T-helper 9 cell (primary cell): ENCODE data around the gene DRAP1.

Experiments
- DNase-seq: peaks from one replicate; pipeline ENCODE4 v3.0.0-alpha.2; 2020
- total RNA-seq, 2 donors: gene quantifications; one replicate each; lab custom pipeline; 2026; lab: John Stamatoyannopoulos, UW

DRAP1 gene, protein sequence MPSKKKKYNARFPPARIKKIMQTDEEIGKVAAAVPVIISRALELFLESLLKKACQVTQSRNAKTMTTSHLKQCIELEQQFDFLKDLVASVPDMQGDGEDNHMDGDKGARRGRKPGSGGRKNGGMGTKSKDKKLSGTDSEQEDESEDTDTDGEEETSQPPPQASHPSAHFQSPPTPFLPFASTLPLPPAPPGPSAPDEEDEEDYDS
- 59.9 to 83.7 reads per million in 2 donors for total RNA-seq

DNA sequence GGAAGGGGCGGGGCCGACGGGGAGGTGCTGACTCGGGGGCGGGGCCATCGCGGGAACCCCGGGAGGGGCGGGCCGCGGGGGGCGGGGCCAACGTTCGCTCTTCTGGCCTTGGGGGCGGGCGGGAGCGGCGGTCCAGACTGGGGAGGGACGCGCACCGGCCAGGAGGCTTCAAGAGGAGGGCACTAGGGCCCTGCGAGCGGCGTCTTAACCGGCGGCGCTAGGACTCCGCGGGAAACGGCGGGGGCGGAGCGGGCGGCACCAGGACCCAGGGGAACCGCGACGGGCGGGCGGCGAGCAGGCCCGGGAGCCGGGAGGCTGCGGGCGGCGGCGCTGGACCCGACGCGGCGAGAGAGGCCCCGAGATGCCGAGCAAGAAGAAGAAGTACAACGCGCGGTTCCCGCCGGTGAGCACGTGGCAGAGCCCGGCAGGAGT, at the start of gene DRAP1:
TSS of gene DRAP1 (plus strand) at position 286 of the 432 bp plus-strand sequence. CDS start at position 362, 76 bp downstream.
- peak; percentile 100 for DNase-seq

DNA sequence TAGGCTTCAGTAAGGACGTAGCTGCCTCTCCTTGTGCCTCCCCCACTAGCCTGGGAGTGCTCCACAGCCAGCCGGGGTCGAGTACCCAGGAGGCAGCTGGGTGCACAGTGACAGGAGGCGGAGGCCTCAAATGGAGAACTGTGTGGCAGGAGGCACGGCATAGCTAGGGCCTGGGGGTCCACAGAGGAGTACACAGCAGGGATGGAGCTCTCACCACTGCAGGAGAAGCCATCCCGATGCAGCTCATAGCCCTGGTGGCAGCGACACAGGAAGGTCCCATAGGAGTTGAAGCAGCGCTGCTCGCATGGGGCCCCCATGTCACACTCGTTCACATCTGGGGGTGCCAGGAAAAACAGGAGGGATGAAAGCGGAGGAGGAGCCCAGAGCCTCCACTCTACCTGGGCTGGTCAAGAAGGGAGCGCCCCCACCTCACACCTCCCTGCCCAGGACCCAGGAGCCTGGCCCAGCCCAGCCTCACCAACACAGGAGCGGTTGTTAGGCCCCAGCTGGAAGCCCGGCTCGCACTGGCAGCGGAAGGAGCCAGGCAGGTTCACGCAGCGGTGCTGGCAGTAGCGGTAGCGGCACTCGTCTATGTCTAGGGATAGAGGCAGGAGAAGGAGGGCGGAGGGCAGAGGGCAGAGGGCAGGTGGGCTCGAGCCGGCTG, 49.5 kb upstream of the DRAP1 start:
- no peak for DNase-seq

DNA sequence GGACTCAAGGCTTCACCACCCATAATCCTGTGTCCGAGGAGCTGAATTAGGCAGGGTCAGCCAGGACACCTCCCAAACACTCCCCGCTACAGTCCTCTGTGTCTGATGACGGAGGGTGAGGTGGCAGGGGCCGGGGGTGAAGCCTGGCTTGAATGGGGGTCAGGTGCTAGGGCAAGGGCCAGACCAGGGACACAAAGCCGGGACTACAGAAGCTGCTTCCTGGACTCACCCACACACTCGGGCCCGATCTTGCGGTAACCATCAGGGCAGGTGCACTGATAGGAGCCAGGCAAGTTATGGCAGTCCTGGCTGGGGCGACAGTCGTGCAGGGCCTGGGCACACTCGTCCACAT, 48.9 kb upstream of the DRAP1 start:
- DNase-seq, result no peak

DNA sequence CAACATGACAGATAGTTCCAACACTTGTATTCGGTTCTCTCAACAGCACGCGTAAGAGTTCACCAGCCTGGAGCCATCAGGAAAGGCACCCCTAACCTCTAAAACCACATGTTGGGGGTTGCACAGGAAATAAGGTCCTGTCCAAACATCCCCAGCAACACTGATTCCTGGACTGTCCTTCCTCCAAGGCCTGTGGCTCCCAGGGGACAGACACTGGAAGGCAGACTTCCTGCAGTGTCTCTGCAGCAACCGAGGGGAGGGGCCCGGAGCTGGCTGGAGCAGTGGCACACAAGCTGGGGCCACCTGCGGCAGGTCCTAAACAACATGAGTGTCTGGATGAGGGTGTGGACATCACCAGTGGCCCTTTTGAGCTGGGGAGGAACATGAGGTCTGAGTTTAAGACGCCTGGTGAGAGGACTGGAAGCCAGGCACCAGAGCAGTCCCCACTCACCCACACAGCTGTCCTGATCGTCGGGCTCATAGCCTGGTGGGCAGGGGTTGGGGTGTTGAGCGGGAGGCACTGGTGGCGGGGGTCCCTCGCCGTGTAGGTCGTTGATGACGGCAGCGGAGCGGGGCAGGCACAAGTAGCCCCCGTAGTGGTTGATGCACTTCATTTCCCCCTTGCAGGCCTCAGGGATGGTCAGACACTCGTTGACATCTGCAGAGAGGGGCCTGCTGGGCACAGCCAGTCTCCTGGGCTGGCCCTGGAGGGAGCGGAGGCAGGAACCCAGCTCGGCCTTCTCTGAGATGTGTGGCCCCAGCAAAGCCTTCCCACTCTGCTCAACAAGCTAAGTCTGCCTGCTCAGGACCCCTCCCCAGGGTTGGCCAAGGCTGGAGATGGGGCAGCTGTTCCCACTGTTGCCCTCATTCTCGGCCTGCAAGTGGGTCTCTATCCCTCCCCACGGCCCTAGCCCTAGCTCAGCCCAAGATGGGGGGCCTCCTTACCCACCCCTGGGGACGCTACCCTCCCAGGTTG, 48.2 kb upstream of the DRAP1 start:
- DNase-seq, result no peak

DNA sequence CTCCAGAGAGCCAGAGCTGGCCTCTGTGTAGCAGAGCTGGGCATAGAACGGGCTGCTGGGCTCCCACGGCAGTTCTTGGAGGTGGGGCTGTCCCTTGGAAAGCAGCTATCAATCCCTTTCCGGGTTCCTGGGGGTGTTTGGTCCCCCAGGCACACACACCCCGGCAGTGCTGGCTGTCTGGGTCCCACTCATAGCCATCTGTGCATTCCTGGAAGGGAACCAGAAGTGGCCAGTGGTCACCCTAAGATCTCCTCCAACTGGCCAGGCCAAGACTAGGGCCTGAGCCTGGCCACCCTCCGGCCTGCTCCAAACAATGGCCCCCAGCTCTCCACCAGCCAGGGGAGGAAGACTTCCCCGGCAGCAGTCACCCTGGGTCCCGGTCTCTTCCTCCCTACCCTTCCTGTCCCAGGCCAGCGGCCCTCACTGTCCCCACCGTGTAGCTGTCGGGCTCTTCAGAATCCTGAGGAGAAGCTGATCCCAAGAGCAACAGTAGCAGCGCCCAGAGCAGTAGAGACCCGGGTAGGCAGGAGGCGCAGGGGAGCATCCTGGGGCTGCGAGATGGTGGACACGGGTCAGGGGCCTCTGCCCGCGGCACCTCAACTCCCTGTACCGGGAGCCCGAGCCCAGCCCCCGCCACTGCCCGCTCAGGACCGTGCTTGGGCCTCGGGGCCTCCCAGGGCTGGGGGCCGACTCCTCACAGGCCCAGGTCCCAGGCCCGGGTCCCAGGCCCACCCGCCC, 47.2 kb upstream of the DRAP1 start:
- no peak for DNase-seq

DNA sequence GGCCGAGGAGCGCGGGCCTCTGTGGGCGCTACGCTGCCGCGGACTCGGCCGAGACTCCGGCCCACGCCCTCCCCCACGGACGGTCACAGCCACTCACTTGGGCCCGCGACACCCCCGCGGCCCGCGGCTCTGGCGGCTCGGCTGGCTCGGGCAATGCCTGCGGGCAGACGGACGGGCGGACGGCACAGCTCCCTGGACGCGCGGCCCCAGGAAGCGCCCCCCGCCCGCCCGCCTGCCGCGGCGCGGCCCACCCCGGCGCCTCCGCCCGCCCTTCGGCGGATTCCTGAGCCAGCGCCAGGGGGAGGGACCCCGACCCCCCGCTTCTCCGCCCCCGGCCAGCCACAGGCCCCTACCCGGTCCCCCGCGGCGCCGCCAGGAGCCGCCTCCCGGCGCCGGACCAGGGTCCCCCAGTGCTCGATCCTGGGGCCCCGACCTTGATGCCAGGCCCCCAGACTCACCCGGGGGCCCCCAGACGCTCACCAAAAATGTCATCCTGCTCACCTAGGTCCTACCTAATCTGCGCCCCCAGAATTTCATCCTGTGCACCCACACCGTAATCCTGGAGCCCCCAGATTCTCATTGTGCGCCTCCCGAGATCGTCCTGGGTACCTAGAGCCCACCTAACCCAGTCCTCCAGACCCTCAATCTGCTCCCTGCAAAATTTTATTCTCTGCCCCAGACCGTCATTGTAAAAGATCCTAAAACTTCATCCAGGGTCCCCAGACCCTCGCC, 46.5 kb upstream of the DRAP1 start, which contains the start of gene EFEMP2:
TSS of gene EFEMP2 (minus strand) at position 215 of the 732 bp plus-strand sequence. CDS start 446 bp downstream, outside the sequence.
- no peak for DNase-seq

DNA sequence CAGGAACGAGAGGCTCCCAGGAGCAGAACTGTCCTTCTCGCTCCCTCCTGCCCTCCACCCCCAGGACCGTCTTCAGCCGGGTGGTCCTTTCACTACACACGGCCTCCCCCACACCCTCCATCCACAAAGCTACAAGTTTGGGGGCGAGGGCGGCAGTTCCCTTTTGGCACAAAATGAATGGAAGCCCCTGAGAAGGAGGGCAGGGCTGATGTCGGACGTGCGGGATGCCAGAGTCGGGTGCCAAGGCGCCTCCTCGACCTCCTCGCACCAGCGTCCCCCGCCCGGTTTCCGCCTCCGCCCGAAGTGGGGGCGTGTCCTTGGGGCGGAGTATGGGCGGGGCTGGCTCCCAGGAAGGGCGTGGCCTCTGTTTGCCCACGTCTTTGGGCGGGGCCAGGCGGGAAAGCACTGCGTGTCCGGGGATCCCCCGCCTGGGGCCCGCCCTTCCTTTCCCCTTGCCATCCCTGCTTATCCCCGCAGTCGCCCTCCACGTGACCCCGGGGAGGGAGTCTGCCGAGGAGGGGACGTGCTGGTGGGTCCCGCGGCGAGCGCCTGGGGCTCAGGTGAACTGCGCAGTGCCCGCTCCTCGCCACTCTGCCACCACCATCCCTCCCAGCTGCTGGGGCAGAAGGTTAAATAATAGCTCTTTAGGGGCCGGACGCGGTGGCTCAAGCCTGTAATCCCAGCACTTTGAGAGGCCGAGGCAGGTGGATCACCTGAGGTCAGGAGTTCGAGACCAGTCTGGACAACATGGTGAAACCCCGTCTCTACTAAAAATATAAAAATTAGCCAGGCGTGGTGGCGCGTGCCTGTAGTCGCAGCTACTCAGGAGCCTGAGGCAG, 45.7 kb upstream of the DRAP1 start:
- peak; percentile 97 for DNase-seq

DNA sequence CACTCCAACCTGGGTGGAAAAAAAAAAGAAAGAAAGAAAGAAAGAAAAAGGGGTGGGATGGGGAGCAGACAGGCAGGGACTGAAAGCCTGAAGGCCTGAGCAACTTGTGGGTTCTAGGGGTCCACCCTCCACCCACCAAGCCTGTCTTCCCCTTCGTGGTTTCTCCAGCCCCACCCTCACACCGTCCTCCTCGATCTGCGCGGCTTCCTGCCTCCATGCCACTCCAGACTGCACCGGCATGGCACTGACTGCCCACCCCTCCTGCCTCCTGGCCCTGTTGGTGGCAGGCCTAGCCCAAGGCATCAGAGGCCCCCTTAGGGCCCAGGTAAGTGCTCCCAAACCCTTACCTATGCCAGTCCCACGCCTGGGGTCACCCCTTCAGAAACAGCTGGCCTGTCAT, 39.6 kb upstream of the DRAP1 start, which contains the start of gene CTSW:
TSS of gene CTSW (plus strand) at position 221 of the 400 bp plus-strand sequence. CDS start at position 239, 18 bp downstream.
- DNase-seq, result peak; percentile 31

DNA sequence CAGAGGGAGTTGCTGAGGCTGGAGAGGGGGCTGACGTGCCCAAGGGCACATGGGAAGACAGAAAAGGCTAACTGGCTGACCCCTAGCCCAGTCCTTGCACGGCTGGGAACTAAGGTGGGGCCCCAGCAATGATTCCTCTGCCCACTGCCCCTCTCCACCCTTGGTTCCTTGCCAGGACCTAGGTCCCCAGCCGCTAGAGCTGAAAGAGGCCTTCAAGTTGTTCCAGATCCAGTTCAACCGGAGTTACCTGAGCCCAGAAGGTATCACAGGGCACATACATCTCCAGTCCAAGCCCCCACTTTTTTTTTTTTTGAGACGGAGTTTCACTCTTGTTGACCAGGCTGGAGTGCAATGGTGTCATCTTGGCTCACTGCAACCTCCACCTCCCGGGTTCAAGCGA, 39.2 kb upstream of the DRAP1 start:
- no peak for DNase-seq

DNA sequence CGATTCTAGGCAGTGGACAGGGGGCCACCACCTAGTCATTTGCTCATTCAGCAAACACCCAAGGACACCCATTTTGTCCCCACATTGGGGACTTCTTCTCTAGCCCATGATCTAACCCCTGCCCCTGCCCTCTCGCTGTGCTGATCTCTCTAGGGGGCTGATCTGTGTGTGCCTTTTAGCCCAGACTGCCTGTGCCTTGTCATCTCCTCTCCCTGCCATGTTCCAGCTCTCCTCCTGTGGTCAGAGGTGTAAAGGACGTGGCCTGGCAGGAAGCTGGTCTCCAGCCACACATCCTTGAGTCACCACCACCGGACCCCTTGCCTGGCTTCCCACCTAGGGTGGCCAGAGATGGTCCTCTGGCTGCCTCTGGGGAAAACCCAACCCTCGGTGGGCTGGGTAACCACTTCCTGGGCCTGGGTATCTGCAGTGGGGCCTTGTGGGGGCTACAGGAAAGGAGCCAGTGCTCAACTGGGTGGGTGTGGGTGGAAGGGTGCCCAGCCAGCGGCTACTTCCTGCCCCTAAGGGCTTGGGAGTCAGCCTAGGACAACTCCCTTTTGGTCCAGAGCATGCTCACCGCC, 38.3 kb upstream of the DRAP1 start:
- DNase-seq, result no peak

DNA sequence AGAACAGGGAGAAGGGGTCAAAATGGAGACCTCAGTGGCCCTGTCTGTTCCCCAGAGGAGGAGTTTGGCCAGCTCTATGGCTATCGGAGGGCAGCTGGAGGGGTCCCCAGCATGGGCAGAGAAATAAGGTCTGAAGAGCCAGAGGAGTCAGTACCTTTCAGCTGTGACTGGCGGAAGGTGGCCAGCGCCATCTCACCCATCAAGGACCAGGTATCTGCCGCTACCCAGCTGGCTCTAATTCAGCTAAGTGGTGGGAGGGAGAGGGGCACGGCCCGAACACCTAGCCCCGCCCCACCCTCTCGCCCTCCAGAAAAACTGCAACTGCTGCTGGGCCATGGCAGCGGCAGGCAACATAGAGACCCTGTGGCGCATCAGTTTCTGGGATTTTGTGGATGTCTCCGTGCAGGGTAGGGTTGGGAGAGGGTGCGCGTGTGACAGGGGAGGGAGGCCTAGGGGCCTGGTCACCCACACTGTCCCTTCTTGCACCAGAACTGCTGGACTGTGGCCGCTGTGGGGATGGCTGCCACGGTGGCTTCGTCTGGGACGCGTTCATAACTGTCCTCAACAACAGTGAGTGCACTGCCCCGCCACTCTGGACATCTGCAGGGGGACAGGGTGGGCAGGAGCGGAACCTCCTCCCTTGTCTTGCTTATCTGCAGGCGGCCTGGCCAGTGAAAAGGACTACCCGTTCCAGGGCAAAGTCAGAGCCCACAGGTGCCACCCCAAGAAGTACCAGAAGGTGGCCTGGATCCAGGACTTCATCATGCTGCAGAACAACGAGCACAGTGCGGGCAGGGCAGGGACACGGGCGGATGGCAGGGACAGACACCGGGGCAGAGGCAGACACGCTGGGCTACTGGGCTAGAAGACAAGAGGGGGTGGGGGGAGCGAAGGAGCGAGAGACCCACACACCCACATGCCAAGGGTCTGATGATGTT, 36.8 kb upstream of the DRAP1 start:
- no peak for DNase-seq

DNA sequence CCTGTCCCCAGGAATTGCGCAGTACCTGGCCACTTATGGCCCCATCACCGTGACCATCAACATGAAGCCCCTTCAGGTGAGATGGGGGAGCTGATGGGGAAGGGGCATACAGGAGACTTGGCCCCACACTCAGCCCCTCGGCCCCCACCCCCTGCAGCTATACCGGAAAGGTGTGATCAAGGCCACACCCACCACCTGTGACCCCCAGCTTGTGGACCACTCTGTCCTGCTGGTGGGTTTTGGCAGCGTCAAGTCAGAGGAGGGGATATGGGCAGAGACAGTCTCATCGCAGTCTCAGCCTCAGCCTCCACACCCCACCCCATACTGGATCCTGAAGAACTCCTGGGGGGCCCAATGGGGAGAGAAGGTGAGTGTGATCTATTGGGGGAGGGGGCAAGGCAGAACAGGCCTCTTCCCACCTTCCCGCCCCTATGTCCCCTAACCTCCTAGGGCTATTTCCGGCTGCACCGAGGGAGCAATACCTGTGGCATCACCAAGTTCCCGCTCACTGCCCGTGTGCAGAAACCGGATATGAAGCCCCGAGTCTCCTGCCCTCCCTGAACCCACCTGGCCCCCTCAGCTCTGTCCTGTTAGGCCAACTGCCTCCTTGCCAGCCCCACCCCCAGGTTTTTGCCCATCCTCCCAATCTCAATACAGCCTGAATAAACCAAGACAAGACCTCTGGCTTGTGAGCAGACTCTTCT, 36.0 kb upstream of the DRAP1 start:
- no peak for DNase-seq

DNA sequence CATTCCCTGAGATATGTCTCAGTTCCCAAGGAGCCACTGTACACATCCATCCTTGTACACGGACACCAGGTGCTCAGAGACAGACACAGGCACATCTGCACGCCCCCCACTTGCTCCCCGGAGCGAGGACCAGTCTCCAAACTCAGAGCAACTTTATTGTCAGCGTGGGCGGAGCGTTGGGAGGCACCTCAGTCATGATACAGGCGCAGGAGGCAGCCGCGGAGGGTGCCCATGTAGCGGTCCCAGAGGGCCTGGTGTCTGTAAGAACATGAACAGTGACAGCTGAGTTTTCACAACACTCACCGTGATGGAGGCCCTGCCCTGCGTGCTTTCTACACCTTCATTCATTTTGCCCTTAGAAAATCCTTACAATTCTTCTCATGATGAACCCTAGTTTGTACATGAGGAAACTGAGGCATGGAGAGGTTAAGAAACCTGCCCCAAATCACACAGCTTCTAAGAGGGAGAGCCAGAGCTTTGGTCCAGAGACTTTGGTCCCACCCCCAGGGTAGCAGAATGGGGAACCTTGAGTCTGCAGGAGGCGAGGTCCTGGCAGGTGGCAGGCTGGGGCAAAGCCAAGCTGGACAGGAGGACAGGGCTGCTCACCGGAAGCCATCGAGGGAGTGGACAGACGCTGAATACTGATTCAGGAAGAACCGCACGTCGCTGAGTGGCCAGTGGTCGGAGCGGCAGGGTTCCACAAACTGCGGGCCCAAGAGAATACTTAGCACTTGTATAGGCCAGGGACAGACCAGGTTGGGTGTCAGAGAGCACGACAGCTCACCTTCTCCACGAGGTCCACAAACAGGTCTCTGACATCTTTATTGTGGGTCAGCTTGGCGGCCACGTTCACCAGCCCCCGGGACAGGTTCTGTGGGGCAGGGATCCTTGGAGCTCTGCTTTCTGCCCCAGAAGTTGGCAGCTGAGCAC, 35.2 kb upstream of the DRAP1 start:
- no peak for DNase-seq

DNA sequence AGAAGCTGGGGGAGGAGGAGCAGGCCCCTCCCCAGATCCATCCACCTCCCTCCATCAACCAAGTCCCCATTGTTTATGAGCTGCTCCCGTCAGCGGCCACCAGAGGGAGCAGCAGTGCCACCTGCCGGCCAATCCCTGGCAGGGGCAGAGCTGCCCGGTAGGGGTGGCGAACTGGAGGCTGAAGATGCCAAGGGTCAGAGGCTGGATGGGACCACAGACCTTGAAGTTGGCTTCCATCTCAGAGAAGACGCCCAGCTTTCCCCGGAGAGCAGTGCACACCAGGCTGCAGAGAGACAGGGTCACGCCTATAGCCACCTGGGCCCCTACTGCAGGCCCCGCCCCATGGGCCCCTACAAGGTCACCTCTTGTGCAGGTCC, 34.5 kb upstream of the DRAP1 start:
- peak; percentile 81 for DNase-seq

DNA sequence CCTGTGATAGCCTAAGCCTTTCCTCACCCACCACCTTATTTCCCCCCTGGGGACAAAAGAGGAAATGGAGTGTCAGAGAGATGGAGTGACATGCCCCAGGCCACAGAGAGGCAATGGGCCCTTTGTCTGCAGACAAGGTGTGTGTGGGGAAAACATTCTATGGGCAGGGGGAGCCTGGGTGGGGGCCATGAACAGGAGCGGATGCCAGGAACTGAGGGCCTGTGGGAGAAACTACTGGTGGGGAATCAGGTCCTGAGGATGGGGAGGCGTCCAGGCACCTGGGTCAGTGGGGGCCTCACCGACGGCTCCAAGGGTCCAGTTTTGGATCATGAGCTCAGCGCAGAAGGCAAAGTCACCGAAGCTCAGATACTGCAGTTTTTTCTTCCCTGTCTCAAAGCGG, 34.0 kb upstream of the DRAP1 start:
- no peak for DNase-seq

DNA sequence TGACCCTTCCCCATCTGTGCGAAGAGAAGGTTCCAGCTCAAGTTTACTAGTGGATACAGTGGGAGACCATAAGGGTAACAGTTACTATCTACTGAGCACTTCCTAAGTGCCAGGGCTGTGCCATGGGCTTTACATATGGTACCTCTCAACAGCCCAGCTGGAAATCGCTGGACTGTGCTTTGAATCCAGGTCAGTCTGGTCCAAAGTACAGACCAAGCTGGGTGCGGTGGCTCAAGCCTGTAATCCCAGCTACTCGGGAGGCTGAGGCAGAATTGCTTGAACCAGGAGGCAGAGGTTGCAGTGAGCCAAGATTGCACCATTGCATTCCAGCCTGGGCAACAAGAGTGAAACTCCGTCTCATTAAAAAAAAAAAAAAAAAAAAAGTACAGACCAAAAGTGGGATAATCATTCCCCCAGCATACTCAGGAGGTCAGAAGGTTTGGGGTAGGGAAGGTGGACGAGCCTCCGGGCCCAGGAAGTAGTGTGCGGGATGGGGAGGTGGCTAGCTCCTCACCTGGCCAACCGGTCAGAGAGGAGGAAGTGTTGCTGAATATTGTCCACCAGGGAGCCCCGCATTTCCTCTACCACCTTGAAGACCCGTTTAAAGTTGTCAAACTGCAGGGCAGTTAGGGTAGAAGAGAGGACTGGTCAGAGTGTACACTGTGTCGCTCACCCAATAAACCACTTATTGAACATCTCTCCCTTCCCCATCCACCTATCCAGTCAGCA, 33.3 kb upstream of the DRAP1 start:
- DNase-seq, result no peak
